ENCODE results near the gene MED13. TPM values are rescaled to one million over a fixed set of nuclear protein-coding genes. Genes with fewer than 3 reads are reported as not detected.
"Not testable (repeated sequence)": the region's sequence is repeated elsewhere in the genome, so short reads cannot be mapped to it uniquely, and the experiment has no call there.

Gene MED13
- total RNA-seq, 2 donors from 2014 or later = 61.9 to 77.5 TPM

GRCh38 chr17:61927208-61928100 lies 137.6 kb downstream of the MED13 start, which contains the start of gene INTS2:
Gene INTS2 (minus strand): TSS chr17:61927982. CDS start chr17:61926644, 1,338 bp downstream.
- peak; percentile 98 for DNase-seq
- intact Hi-C loops (cut with DNase I) = no loop called here
- H3K36me3 ChIP-seq = no peaks in the 10 kb centered on the region
- no peaks in the 10 kb centered on the region for H3K27me3 ChIP-seq
- no peak for TF ChIP-seq CTCF (IDR thresholded peaks at IDR 0.05)
- H3K27ac ChIP-seq = peak within 1 kb of the TSS; percentile 83
- H3K9ac ChIP-seq (ENCODE audit: low read depth in 2 of 2, low read length in 2 of 2) = peak within 1 kb of the TSS; percentile 82 to 97
- peak within 1 kb of the TSS; percentile 75 for H3K4me3 ChIP-seq
- H3K9me3 ChIP-seq = no peaks in the 10 kb centered on the region
- peaks cover 7% of the 10 kb centered on the region for H3K4me1 ChIP-seq

GRCh38 chr17:61926826-61927207 lies 138.3 kb downstream of the MED13 start:
- DNase-seq = no peak
- Histone ChIP-seq H3K4me3 (peak overlapping the region; percentile 75), H3K9ac (ENCODE audit: low read depth in 2 of 2, low read length in 2 of 2) (peak overlapping the region; percentile 82 to 97), H3K9me3 (no peaks in the 10 kb centered on the region), H3K27me3 (no peaks in the 10 kb centered on the region), H3K27ac (peak overlapping the region; percentile 83), H3K4me1 (peaks cover 7% of the 10 kb centered on the region), H3K36me3 (no peaks in the 10 kb centered on the region)
- intact Hi-C loops (cut with DNase I) = no loop called here
- TF ChIP-seq CTCF (IDR thresholded peaks at IDR 0.05) = no peak

GRCh38 chr17:61915162-61915561 lies 149.9 kb downstream of the MED13 start:
- H3K9ac ChIP-seq (ENCODE audit: low read depth in 2 of 2, low read length in 2 of 2); H3K4me3 ChIP-seq; H3K4me1 ChIP-seq; H3K9me3 ChIP-seq; intact Hi-C loops (cut with DNase I); H3K27ac ChIP-seq; H3K36me3 ChIP-seq; DNase-seq; H3K27me3 ChIP-seq: not testable (repeated sequence)

- Histone ChIP-seq H3K27me3 (no peaks in the 10 kb centered on the region), H3K9me3 (no peaks in the 10 kb centered on the region), H3K27ac (no peak overlapping the region), H3K4me1 (no peaks in the 10 kb centered on the region), H3K4me3 (no peak overlapping the region), H3K9ac (ENCODE audit: low read depth in 2 of 2, low read length in 2 of 2) (no peak overlapping the region), H3K36me3 (no peaks in the 10 kb centered on the region)
- intact Hi-C loops (cut with DNase I) = no loop called here
- no peak for TF ChIP-seq CTCF (IDR thresholded peaks at IDR 0.05)
- DNase-seq = no peak
Observed at GRCh38 chr17:61908292-61909037, 156.6 kb downstream of the MED13 start.

GRCh38 chr17:61907361-61907760 lies 157.7 kb downstream of the MED13 start:
- DNase-seq = no peak
- no peak overlapping the region for H3K4me3 ChIP-seq
- H3K9ac ChIP-seq (ENCODE audit: low read depth in 2 of 2, low read length in 2 of 2) = no peak overlapping the region
- intact Hi-C loops (cut with DNase I) = no loop called here
- H3K27me3 ChIP-seq = no peaks in the 10 kb centered on the region
- H3K4me1 ChIP-seq = no peaks in the 10 kb centered on the region
- TF ChIP-seq CTCF (IDR thresholded peaks at IDR 0.05) = no peak
- H3K27ac ChIP-seq = no peak overlapping the region
- no peaks in the 10 kb centered on the region for H3K36me3 ChIP-seq
- H3K9me3 ChIP-seq = no peaks in the 10 kb centered on the region
